ENCODE results near the gene SLC22A4.

The SLC22A4 gene

GRCh38 chr5:132267931-132268768 is 26.0 kb upstream of the SLC22A4 start:
- no peak for TF ChIP-seq TAF1 (IDR thresholded peaks at IDR 0.05; ENCODE audit: low read depth)
- no peak for TF ChIP-seq YY1 (IDR thresholded peaks at IDR 0.05; ENCODE audit: low read depth)
- no peak for TF ChIP-seq EGR1 (IDR thresholded peaks at IDR 0.05)
- no peak for TF ChIP-seq TCF12 (IDR thresholded peaks at IDR 0.05; ENCODE audit: low read depth)
- TF ChIP-seq FOXM1 (IDR thresholded peaks at IDR 0.05; ENCODE audit: borderline replicate concordance, low read depth): no peak

- TF ChIP-seq TEAD4 (IDR thresholded peaks at IDR 0.05) (no peak), MAX (IDR thresholded peaks at IDR 0.05) (no peak), ZBTB7A (IDR thresholded peaks at IDR 0.05; ENCODE audit: low read depth) (no peak), EP300 (IDR thresholded peaks at IDR 0.05; ENCODE audit: borderline replicate concordance) (no peak), NFIC (IDR thresholded peaks at IDR 0.05) (no peak), YY1 (IDR thresholded peaks at IDR 0.05; ENCODE audit: low read depth) (no peak), TAF1 (IDR thresholded peaks at IDR 0.05; ENCODE audit: low read depth) (no peak)
Observed at GRCh38 chr5:132268769-132269551, 25.2 kb upstream of the SLC22A4 start.

GRCh38 chr5:132269635-132270334 is 24.4 kb upstream of the SLC22A4 start:
- TF ChIP-seq TEAD4 (IDR thresholded peaks at IDR 0.05): no peak
- TF ChIP-seq TCF12 (IDR thresholded peaks at IDR 0.05; ENCODE audit: low read depth): no peak
- no peak for TF ChIP-seq REST (IDR thresholded peaks at IDR 0.05; ENCODE audit: low read depth)
- no peak for TF ChIP-seq MAX (IDR thresholded peaks at IDR 0.05)
- TF ChIP-seq RAD21 (IDR thresholded peaks at IDR 0.05; ENCODE audit: low read depth): no peak
- no peak for TF ChIP-seq FOXM1 (IDR thresholded peaks at IDR 0.05; ENCODE audit: borderline replicate concordance, low read depth)
- TF ChIP-seq NFIC (IDR thresholded peaks at IDR 0.05): no peak
- no peak for TF ChIP-seq CREB1 (IDR thresholded peaks at IDR 0.05; ENCODE audit: low read depth)
- no peak for TF ChIP-seq USF1 (IDR thresholded peaks at IDR 0.05)
- no peak for TF ChIP-seq CEBPB (IDR thresholded peaks at IDR 0.05)
- no peak for TF ChIP-seq ZBTB7A (IDR thresholded peaks at IDR 0.05; ENCODE audit: low read depth)
- TF ChIP-seq EGR1 (IDR thresholded peaks at IDR 0.05): no peak
- TF ChIP-seq TAF1 (IDR thresholded peaks at IDR 0.05; ENCODE audit: low read depth): no peak

- no peak for TF ChIP-seq CREB1 (IDR thresholded peaks at IDR 0.05; ENCODE audit: low read depth)
- TF ChIP-seq RAD21 (IDR thresholded peaks at IDR 0.05; ENCODE audit: low read depth): no peak
- no peak for TF ChIP-seq REST (IDR thresholded peaks at IDR 0.05; ENCODE audit: low read depth)
- no peak for TF ChIP-seq MAX (IDR thresholded peaks at IDR 0.05)
- TF ChIP-seq ZBTB7A (IDR thresholded peaks at IDR 0.05; ENCODE audit: low read depth): no peak
- TF ChIP-seq YY1 (IDR thresholded peaks at IDR 0.05; ENCODE audit: low read depth): no peak
- no peak for TF ChIP-seq CEBPB (IDR thresholded peaks at IDR 0.05)
- TF ChIP-seq NFIC (IDR thresholded peaks at IDR 0.05): no peak
- TF ChIP-seq TAF1 (IDR thresholded peaks at IDR 0.05; ENCODE audit: low read depth): no peak
- TF ChIP-seq USF1 (IDR thresholded peaks at IDR 0.05): no peak
Observed at GRCh38 chr5:132270335-132270665, 23.9 kb upstream of the SLC22A4 start.

GRCh38 chr5:132270706-132271105 is 23.5 kb upstream of the SLC22A4 start:
- TF ChIP-seq EP300 (IDR thresholded peaks at IDR 0.05; ENCODE audit: borderline replicate concordance) (no peak), YY1 (IDR thresholded peaks at IDR 0.05; ENCODE audit: low read depth) (no peak), ZBTB7A (IDR thresholded peaks at IDR 0.05; ENCODE audit: low read depth) (no peak), TEAD4 (IDR thresholded peaks at IDR 0.05) (no peak), NFIC (IDR thresholded peaks at IDR 0.05) (no peak), TCF12 (IDR thresholded peaks at IDR 0.05; ENCODE audit: low read depth) (no peak)

Measured in Ishikawa (cell line).